ENCODE results near the gene SLC46A2.

Gene SLC46A2

GRCh38 chr9:112890106-112891081, at the start of gene SLC46A2:
SLC46A2 (minus strand) TSS chr9:112890876; CDS start chr9:112890681, 195 bp downstream.
- DNase-seq (ENCODE audit: low read depth), result no peak

- DNase-seq (ENCODE audit: low read depth), result no peak
These were observed 48.7 kb upstream of the SLC46A2 start for GRCh38 chr9:112939418-112939817.

GRCh38 chr9:112933696-112934095, 43.0 kb upstream of the SLC46A2 start:
- DNase-seq (ENCODE audit: low read depth), result no peak

GRCh38 chr9:112925058-112925641, 34.5 kb upstream of the SLC46A2 start:
- no peak for DNase-seq (ENCODE audit: low read depth)

- DNase-seq (ENCODE audit: low read depth), result no peak
These were observed 30.9 kb upstream of the SLC46A2 start for GRCh38 chr9:112921549-112921948.

- no peak for DNase-seq (ENCODE audit: low read depth)
These were observed 27.3 kb upstream of the SLC46A2 start for GRCh38 chr9:112917987-112918362.

- no peak for DNase-seq (ENCODE audit: low read depth)
These were observed 26.6 kb upstream of the SLC46A2 start for GRCh38 chr9:112917047-112917986.

GRCh38 chr9:112914524-112914923, 23.8 kb upstream of the SLC46A2 start:
- DNase-seq (ENCODE audit: low read depth), result no peak

- no peak for DNase-seq (ENCODE audit: low read depth)
These were observed 22.6 kb upstream of the SLC46A2 start for GRCh38 chr9:112913326-112913725.

GRCh38 chr9:112912636-112913035, 22.0 kb upstream of the SLC46A2 start:
- DNase-seq (ENCODE audit: low read depth), result no peak

GRCh38 chr9:112911736-112912135, 21.1 kb upstream of the SLC46A2 start:
- no peak for DNase-seq (ENCODE audit: low read depth)

GRCh38 chr9:112905084-112905483, 14.4 kb upstream of the SLC46A2 start:
- DNase-seq (ENCODE audit: low read depth), result no peak

GRCh38 chr9:112900901-112901300, 10.2 kb upstream of the SLC46A2 start:
- DNase-seq (ENCODE audit: low read depth), result no peak

GRCh38 chr9:112900488-112900887, 9.8 kb upstream of the SLC46A2 start:
- DNase-seq (ENCODE audit: low read depth), result no peak

- DNase-seq (ENCODE audit: low read depth), result no peak
These were observed 8.2 kb upstream of the SLC46A2 start for GRCh38 chr9:112898872-112899311.

GRCh38 chr9:112896131-112896530, 5.5 kb upstream of the SLC46A2 start:
- DNase-seq (ENCODE audit: low read depth), result no peak

GRCh38 chr9:112894699-112895098, 4.0 kb upstream of the SLC46A2 start:
- DNase-seq (ENCODE audit: low read depth), result no peak

GRCh38 chr9:112894041-112894440, 3.4 kb upstream of the SLC46A2 start:
- DNase-seq (ENCODE audit: low read depth), result no peak

GRCh38 chr9:112892981-112893380, 2.3 kb upstream of the SLC46A2 start:
- no peak for DNase-seq (ENCODE audit: low read depth)

- DNase-seq (ENCODE audit: low read depth), result no peak
These were observed 845 bp upstream of the SLC46A2 start for GRCh38 chr9:112891521-112891920.

GRCh38 chr9:112887381-112887780, 3.3 kb downstream of the SLC46A2 start:
- no peak for DNase-seq (ENCODE audit: low read depth)

- no peak for DNase-seq (ENCODE audit: low read depth)
These were observed 4.3 kb downstream of the SLC46A2 start for GRCh38 chr9:112886351-112886750.

Data from stimulated activated CD4-positive, alpha-beta T cell treated with anti-CD3 and anti-CD28 coated beads, Interleukin-2, amount 100 ng/mL, for 4 hours (primary cell).